Stimulated activated CD8-positive, alpha-beta memory T cell treated with anti-CD3 and anti-CD28 coated beads, Interleukin-7, amount 100 ng/mL, for 1 hour (primary cell): ENCODE data around the gene RAPGEF6.
"Not testable (repeated sequence)": the region's sequence is repeated elsewhere in the genome, so short reads cannot be mapped to it uniquely, and the experiment has no call there.

Source experiments
- DNase-seq, 2 donors: peaks; one replicate each; pipeline ENCODE4 v3.0.0-alpha.2; 2020; ENCODE audit warnings: low read depth in 2 of 2

The RAPGEF6 gene

GRCh38 chr5:131496400-131496713 is 138.7 kb downstream of the RAPGEF6 start:
- DNase-seq, result no peak

- no peak for DNase-seq
Measured at GRCh38 chr5:131495536-131496399, 139.3 kb downstream of the RAPGEF6 start.

GRCh38 chr5:131491749-131492148 is 143.3 kb downstream of the RAPGEF6 start:
- no peak for DNase-seq

GRCh38 chr5:131488463-131488862 is 146.6 kb downstream of the RAPGEF6 start:
- no peak for DNase-seq

- not testable (repeated sequence) for DNase-seq
Measured at GRCh38 chr5:131487371-131487770, 147.7 kb downstream of the RAPGEF6 start.

GRCh38 chr5:131482617-131483016 is 152.4 kb downstream of the RAPGEF6 start:
- DNase-seq, result no peak

GRCh38 chr5:131481569-131481968 is 153.5 kb downstream of the RAPGEF6 start:
- DNase-seq, result no peak

- DNase-seq, result no peak
Measured at GRCh38 chr5:131475541-131475941, 159.5 kb downstream of the RAPGEF6 start.

GRCh38 chr5:131473731-131474130 is 161.3 kb downstream of the RAPGEF6 start:
- DNase-seq, result no peak

- no peak for DNase-seq
Measured at GRCh38 chr5:131466171-131466766, 168.8 kb downstream of the RAPGEF6 start.

GRCh38 chr5:131463656-131464055 is 171.4 kb downstream of the RAPGEF6 start:
- DNase-seq, result no peak

- DNase-seq, result no peak
Measured at GRCh38 chr5:131462454-131462853, 172.6 kb downstream of the RAPGEF6 start.

- no peak for DNase-seq
Measured at GRCh38 chr5:131461742-131462141, 173.3 kb downstream of the RAPGEF6 start.

GRCh38 chr5:131460867-131461572 is 174.0 kb downstream of the RAPGEF6 start:
- DNase-seq, result no peak

- DNase-seq, result no peak
Measured at GRCh38 chr5:131460133-131460532, 174.9 kb downstream of the RAPGEF6 start.

- DNase-seq, result no peak
Measured at GRCh38 chr5:131459216-131459615, 175.8 kb downstream of the RAPGEF6 start.

- no peak for DNase-seq
Measured at GRCh38 chr5:131457193-131457592, 177.8 kb downstream of the RAPGEF6 start.

- DNase-seq, result no peak
Measured at GRCh38 chr5:131450941-131451340, 184.1 kb downstream of the RAPGEF6 start.

GRCh38 chr5:131441184-131441583 is 193.8 kb downstream of the RAPGEF6 start:
- DNase-seq, result no peak

GRCh38 chr5:131436081-131436480 is 198.9 kb downstream of the RAPGEF6 start:
- no peak for DNase-seq

- no peak for DNase-seq
Measured at GRCh38 chr5:131433109-131433508, 201.9 kb downstream of the RAPGEF6 start.

GRCh38 chr5:131431794-131432193 is 203.2 kb downstream of the RAPGEF6 start:
- no peak for DNase-seq

GRCh38 chr5:131430794-131431193 is 204.2 kb downstream of the RAPGEF6 start:
- DNase-seq, result no peak
